COR-L47 (cell line): ENCODE measurements around the gene NEU4.
"Not testable (repeated sequence)": the region's sequence is repeated elsewhere in the genome, so short reads cannot be mapped to it uniquely, and the experiment has no call there.

Source experiments
- DNase-seq: peaks from one replicate; lab custom pipeline; 2025; lab: John Stamatoyannopoulos, UW

The NEU4 gene

GRCh38 chr2:241814393-241814642, 5.3 kb downstream of the NEU4 start:
- DNase-seq: no peak

DNA sequence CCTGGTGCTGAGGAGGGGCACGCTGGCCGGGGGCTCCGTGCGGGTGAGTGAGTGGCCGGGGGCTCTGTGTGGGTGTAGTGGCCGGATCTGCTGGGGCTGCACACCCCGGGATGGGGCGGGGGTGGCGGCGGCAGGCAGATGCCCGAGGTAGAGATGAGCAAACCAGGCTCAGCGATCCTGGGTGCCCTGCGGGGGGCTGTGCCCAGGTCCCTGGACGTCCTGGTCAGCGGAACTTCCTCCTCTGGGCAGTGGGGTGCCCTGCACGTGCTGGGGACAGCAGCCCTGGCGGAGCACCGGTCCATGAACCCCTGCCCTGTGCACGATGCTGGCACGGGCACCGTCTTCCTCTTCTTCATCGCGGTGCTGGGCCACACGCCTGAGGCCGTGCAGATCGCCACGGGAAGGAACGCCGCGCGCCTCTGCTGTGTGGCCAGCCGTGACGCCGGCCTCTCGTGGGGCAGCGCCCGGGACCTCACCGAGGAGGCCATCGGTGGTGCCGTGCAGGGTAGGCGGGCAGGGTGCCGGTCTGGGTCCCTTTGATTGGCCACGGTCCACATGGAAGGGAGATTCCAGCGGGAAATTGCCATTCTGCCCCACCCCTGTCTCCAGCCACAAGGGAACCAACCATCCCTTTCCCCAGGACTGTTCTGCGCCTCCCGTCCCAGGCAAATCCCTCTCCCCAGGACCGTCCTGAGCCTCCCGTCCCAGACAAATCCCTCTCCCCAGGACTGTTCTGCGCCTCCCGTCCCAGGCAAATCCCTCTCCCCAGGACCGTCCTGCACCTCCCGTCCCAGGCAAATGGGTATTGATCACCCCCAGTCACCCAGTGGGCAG, 5.9 kb downstream of the NEU4 start:
- no peak for DNase-seq

DNA sequence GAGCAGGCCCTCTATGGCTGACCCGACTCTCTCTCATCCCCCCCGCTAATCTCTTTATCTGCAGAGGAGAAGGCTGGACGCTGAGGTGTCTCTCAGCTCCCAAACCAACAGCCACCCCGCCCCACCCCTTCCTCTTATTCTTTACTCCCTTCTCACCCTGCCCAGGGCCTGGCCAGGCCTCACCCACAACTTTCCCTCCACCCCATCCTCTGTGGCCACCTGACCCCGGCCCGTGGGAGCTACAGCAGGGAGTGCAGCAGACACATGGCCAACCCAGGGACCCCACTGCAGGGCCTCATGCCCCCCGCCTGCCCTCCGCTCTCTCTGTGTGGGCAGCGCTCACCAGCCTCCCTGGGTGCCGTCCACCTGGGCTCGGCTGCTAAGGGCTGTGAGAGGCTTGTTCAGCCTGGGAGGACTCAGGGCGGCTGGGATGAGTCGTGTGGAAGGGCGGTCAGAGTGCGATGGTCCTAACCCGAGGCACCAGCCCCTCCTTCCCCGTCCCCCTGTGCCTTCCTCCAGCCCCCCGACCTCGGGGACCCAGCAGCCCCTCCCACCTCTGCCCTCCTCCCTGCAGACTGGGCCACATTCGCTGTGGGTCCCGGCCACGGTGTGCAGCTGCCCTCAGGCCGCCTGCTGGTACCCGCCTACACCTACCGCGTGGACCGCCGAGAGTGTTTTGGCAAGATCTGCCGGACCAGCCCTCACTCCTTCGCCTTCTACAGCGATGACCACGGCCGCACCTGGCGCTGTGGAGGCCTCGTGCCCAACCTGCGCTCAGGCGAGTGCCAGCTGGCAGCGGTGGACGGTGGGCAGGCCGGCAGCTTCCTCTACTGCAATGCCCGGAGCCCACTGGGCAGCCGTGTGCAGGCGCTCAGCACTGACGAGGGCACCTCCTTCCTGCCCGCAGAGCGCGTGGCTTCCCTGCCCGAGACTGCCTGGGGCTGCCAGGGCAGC, 6.8 kb downstream of the NEU4 start:
- DNase-seq: no peak

DNA sequence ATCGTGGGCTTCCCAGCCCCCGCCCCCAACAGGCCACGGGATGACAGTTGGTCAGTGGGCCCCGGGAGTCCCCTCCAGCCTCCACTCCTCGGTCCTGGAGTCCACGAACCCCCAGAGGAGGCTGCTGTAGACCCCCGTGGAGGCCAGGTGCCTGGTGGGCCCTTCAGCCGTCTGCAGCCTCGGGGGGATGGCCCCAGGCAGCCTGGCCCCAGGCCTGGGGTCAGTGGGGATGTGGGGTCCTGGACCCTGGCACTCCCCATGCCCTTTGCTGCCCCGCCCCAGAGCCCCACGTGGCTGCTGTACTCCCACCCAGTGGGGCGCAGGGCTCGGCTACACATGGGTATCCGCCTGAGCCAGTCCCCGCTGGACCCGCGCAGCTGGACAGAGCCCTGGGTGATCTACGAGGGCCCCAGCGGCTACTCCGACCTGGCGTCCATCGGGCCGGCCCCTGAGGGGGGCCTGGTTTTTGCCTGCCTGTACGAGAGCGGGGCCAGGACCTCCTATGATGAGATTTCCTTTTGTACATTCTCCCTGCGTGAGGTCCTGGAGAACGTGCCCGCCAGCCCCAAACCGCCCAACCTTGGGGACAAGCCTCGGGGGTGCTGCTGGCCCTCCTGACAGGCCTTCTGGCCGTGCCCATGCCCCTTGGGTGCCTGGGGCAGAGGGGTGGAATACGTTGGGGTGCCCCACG, 7.6 kb downstream of the NEU4 start:
- DNase-seq: no peak

DNA sequence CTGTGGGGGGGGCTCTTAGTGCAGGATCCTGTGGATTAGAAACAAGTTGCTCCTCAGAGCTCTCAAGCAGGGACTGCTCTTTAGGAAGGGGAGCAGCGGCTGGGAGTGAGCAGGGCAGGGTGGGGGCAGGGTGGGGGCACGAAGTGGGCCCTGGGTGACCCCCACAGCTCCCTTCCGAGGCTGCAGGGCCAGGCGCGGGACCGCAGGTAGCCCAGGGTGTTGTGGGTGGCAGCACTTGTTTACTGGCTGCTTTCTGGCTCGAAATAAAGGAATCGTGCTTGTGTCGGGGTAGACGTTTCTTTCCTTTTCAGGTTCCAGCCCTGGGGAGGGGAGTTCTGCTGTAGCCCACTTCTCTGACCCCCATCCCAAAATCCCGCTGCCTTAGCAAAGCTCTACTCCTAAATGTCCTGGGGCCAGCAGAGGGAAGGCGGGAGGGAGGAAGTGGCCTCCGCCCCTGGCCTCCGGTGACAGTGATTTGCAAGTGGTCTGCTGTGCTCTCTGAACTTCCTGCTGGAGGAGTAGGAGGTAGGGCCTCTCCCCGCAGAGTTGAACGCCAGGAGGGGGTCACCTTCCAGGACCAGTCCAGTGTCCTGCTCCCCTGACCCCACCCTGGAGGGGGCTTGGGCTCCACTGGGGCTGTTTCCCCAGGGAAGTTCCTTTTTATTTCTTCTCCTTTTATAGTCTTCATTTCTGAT, 8.3 kb downstream of the NEU4 start:
- no peak for DNase-seq

DNA sequence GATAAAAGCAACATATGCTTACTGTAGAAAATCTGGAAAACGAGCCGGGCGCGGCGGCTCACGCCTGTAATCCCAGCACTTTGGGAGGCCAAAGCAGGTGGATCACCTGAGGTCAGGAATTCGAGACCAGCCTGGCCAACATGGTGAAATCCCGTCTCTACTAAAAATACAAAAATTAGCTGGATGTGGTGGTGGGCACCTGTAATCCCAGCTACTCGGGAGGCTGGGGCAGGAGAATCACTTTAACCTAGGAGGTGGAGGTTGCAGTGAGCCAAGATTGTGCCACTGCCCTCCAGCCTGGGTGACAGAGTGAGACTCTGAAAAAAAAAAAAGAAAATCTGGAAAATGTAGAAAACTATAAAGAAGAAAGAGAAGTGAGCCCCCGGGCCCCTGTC, 8.8 kb downstream of the NEU4 start:
- DNase-seq: not testable (repeated sequence)

- DNase-seq: no peak
Measured at GRCh38 chr2:241818229-241818942, 9.4 kb downstream of the NEU4 start.

- no peak for DNase-seq
Measured at GRCh38 chr2:241818943-241819270, 9.9 kb downstream of the NEU4 start.

GRCh38 chr2:241819947-241820624, 11.1 kb downstream of the NEU4 start:
- not testable (repeated sequence) for DNase-seq

- DNase-seq: no peak
Measured at GRCh38 chr2:241820625-241821384, 11.8 kb downstream of the NEU4 start.

GRCh38 chr2:241821460-241822263, 12.7 kb downstream of the NEU4 start:
- no peak for DNase-seq

DNA sequence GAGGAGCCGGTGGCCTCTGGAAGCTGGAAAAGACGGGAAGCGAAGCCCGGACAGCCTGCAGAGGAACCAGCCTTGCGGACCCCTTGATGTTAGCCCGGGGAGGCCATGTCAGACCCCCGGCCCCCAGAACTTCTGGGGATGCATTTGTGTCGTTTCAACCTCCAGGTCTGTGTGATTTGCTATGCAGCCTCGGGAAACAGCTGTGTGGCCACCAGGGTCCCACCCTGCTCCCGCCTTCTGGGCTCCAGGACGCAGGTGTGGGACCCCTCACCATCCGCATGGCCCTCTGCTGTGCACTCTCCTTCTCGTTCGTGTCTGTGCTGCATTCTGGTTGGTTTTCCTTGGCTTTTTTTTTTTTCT, 13.3 kb downstream of the NEU4 start:
- no peak for DNase-seq

DNA sequence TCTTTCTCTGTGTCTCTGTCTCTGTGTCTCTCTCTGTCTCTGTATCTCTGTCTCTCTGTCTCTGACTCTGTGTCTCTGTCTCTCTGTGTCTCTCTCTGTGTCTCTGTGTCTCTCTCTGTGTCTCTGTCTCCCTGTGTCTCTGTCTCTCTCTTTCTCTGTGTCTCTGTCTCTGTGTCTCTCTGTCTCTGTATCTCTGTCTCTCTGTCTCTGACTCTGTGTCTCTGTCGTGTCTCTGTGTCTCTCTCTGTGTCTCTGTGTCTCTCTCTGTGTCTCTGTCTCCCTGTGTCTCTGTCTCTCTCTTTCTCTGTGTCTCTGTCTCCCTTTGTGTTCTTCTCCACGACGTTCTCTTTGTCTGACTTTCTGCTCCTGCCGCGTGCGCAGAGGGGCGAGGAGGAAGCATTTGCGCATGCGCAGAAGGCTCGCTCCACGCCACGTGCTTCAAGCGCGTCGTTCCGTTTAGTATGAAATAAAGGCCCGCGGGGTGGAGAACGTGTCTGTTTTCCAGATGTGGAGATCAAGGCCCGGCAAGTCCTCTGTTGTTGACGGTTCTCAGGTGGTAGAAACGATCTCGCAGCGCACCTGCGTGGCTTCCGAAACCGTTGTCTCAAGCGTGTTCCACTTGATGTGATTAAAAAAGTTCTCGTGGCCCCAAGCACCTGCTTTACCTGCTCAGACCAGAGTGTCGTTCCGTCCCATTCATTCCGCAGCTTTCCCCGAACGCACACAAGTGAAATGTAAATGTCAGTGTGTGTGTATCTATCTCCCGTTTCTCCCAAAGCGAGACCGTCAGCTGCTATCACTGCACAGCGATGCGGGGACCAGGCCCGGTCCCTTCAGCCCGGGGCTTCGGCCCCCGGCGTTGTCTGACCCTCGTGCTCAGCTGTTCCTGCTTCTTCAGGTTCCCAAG, 14.8 kb downstream of the NEU4 start:
- DNase-seq: not testable (repeated sequence)

DNA sequence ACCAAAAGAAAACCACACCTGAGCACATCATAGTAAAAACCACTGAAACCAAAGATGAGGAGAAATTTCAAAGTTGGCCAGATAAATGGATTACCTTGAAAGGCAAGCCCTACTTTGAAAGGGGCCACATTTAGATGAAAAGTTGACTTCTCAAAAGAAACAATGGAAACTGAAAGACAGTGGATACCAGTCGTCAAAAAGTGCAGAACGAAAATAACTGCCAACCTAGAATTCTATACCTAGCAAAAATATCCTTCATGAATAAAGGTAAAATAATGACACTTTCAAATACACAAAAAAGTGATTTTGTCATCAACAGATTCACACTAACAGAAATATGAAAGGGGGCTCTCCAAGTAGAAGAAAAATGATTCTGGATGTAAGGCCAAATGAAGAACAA, 18.4 kb downstream of the NEU4 start:
- no peak for DNase-seq

- DNase-seq: no peak
Measured at GRCh38 chr2:241833101-241833663, 24.2 kb downstream of the NEU4 start.

GRCh38 chr2:241833756-241834526, 24.9 kb downstream of the NEU4 start:
- DNase-seq: not testable (repeated sequence)

- no peak for DNase-seq
Measured at GRCh38 chr2:241834527-241835210, 25.7 kb downstream of the NEU4 start.
